Cardiac fibroblast (primary cell): ENCODE results near the gene MEGF11.
"Not testable (repeated sequence)": the region's sequence is repeated elsewhere in the genome, so short reads cannot be mapped to it uniquely, and the experiment has no call there.

Source experiments
- DNase-seq, 2 donors: peaks; one replicate each; pipeline versions ENCODE4 v3.0.0 to v3.0.0-alpha.2; 2010; ENCODE audit warnings: low read depth in 2 of 2
- H3K4me3 ChIP-seq, 2 donors: replicated peaks in 1 of 2; 1 replicate in 1 of 2; 2 replicates in 1 of 2; pipeline ENCODE4 v1.5.1; 2011; ENCODE audit warnings: low read depth in 2 of 2, low read length in 2 of 2, mild to moderate bottlenecking in 2 of 2, moderate library complexity in 1 of 2
- TF ChIP-seq, protein P1 (sequence below): IDR thresholded peaks from one replicate; pipeline ENCODE4 v1.5.1; 2011; ENCODE audit warnings: low read depth, mild to moderate bottlenecking, low read length, inconsistent platforms

MEGF11 gene

DNA sequence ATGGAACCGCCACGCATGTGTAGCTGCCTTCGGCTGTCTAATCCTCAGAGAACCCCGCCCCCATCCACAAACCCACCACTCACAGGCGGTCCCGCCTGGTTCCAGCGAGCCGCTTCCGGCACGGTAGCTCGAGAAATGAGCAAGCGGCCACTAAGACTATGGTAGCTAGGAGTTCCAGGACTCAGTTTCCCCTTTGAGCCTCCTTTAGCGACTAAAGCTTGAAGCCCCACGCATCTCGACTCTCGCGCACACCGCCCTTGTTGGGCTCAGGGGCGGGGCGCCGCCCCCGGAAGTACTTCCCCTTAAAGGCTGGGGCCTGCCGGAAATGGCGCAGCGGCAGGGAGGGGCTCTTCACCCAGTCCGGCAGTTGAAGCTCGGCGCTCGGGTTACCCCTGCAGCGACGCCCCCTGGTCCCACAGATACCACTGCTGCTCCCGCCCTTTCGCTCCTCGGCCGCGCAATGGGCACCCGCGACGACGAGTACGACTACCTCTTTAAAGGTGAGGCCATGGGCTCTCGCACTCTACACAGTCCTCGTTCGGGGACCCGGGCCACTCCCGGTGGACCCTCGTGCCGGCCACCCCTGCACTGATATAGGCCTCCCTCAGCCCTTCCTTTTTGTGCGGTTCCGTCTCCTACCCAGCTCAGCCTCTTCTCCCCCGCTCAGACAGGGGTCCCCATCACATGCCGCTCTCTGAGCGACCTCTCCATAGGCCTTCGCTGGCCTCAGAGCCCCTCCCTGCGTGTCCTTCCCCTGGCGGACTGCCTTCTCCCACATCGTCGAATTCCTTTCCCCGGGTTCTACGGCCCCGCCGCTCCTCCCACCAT is 384.2 kb downstream of the MEGF11 start, which contains the start of gene RAB11A:
Gene RAB11A, plus strand, starts transcription at position 366 of the 828 bp plus-strand sequence. Its CDS starts 95 bp downstream, at position 461.
- peak; percentile 97 to 98 for DNase-seq
- H3K4me3 ChIP-seq, result peak within 1 kb of the TSS; percentile 98 to 99
- TF ChIP-seq, protein P1, sequence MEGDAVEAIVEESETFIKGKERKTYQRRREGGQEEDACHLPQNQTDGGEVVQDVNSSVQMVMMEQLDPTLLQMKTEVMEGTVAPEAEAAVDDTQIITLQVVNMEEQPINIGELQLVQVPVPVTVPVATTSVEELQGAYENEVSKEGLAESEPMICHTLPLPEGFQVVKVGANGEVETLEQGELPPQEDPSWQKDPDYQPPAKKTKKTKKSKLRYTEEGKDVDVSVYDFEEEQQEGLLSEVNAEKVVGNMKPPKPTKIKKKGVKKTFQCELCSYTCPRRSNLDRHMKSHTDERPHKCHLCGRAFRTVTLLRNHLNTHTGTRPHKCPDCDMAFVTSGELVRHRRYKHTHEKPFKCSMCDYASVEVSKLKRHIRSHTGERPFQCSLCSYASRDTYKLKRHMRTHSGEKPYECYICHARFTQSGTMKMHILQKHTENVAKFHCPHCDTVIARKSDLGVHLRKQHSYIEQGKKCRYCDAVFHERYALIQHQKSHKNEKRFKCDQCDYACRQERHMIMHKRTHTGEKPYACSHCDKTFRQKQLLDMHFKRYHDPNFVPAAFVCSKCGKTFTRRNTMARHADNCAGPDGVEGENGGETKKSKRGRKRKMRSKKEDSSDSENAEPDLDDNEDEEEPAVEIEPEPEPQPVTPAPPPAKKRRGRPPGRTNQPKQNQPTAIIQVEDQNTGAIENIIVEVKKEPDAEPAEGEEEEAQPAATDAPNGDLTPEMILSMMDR, result peak; percentile 19

DNA sequence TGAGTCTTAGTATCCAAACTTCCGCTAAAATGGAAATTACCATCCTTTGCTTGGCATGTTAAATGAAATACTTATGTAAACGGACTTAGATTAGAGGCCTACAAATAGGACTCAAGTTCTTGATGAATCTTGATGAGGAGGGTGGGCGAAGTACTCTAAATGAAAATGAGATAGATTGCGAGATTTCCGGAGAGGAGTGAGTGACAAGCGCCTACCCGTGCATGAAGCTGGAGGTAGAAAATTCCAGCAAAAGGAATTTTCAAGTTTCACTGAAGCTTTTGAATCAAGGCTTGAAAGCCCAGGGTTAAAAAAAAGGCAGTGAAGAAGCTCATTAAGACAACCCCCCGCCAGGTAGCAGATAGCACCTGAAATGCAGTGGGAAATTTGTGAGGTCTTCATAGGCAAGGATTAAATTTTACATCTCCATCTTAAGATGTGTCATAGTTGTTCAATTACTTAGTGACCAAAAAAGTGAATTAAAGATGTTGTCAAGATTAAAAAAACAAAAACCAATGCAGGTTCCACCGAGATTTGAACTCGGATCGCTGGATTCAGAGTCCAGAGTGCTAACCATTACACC is 384.9 kb downstream of the MEGF11 start:
- TF ChIP-seq, protein P1, result no peak
- peak overlapping the region; percentile 98 to 99 for H3K4me3 ChIP-seq
- DNase-seq, result no peak

DNA sequence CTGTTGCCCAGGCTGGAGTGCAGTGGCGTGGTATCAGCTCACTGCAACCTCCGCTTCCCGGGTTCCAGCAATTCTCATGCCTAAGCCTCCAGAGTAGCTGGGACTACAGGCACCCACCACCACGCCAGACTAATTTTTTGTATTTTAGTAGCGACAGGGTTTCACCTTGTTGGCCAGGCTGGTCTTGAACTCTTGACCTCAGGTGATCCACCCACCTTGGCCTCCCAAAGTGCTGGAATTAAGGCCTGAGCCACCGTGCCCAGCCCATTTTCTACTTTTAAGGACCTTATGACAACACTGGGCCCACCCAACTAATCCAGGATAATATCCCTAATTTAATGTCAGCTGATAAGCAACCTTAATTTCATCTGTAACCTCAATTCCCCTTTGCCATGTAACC is 385.6 kb downstream of the MEGF11 start:
- H3K4me3 ChIP-seq, DNase-seq: not testable (repeated sequence)

DNA sequence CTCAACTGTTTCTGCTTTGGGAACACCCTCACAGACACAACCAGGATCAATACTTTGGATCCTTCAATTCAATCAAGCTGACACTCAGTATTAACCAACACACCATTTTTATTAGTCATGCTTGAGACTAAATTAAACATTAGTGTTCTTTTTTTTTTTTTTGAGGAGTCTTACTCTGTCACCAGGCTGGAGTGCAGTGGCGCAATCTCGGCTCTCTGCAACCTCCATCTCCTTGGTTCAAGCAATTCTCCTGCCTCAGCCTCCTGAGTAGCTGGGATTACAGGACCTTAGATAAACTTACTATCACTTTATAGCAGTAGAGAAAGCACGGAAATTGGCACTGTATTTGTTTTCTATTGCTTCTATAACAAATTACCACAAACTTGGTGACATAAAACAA is 386.3 kb downstream of the MEGF11 start:
- TF ChIP-seq, protein P1, result no peak
- no peak for DNase-seq
- no peak overlapping the region for H3K4me3 ChIP-seq

DNA sequence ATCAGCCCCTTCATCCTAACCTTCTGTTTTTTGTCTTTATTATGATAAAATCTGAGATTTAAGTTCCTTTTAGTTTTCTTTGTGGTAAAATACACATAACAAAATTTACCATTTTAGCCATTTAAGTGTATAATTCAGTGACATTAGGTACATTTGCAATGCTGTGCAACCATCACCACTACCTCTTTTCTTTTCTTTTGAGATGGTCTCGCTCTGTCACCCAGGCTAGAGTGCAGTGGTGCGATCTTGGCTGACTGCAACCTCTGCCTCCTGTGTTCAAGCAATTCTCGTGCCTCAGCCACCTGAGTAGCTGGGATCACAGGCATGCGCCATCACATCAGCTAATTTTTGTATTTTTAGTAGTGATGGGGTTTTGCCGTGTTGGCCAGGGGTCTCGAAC is 390.4 kb downstream of the MEGF11 start:
- H3K4me3 ChIP-seq, result no peak overlapping the region
- TF ChIP-seq, protein P1, result no peak
- no peak for DNase-seq

DNA sequence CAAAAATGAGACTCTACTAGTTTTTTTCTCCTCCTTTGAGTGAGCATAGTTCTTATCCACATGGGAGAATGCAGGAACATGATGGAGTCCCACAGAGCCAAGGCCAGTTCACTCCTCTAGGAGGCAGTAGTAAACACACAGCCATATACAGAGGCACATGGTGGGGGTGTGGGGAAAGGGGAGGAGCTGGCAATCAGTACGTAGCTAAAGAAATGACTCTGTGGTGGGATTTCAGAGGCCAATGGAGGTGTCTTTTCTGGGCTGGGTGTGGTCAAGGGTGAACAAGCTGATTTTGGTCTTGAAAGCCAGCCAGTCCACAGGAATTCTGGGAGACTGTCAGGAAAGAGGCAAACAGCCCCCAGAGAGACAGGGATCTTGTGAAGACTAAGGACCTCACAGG is 390.9 kb downstream of the MEGF11 start:
- no peak overlapping the region for H3K4me3 ChIP-seq
- peak; percentile 70 to 77 for DNase-seq
- TF ChIP-seq, protein P1, result peak; percentile 69

DNA sequence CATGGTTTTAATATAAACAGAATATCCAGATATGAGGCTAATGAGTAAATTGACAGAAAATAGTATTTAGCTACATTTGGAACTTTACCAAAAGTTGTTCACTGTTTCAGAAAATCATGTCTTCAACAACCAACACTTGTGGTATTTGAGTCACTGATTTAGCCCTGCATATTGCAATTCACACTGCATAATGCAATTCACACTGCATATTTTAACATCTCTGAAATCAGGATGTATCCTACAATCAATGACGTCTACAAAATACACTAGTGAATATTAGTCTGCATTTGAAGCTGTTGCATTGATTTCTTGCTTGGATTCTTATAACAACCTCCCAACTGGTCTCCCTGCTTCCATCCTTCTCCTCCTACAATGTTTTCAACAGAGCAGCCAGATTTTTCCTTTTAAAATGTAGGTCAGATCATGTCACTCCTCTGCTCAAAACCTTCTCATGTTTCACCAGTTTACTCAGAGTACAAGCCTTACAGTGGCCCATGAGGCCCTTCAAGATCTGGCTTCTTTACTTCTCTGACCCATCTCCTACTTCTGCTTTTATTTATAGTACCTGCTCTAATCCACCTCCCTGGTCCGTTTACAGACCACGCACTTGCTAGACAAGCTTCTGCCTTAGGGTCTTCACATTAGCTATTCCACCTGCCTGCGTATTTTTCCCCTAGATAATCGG is 395.7 kb downstream of the MEGF11 start:
- TF ChIP-seq, protein P1, result no peak
- no peak for DNase-seq

More for the DNA sequence above, 395.7 kb downstream of the MEGF11 start:
- no peak overlapping the region for H3K4me3 ChIP-seq
